ENCODE results near the gene MACF1.
"Not testable (repeated sequence)": the region's sequence is repeated elsewhere in the genome, so short reads cannot be mapped to it uniquely, and the experiment has no call there.

Gene MACF1

DNA sequence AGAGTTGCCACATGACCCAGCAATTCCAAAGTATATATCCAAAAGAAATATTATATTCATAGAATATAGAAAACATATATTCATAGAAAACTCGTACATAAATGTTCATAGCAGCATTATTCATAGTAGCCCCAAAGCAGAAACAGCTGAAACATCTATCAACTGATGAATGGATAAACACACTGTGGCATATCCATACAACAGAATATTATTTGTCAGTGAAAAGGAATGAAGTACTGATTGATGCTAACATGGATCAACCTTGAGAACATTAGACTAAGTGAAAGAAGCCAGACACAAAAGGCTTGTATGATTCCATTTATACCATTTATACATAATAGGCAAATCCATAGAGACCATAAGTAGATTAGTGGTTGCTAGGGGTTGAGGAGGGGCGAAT, 21.7 kb upstream of the MACF1 start:
- DNase-seq: no peak

DNA sequence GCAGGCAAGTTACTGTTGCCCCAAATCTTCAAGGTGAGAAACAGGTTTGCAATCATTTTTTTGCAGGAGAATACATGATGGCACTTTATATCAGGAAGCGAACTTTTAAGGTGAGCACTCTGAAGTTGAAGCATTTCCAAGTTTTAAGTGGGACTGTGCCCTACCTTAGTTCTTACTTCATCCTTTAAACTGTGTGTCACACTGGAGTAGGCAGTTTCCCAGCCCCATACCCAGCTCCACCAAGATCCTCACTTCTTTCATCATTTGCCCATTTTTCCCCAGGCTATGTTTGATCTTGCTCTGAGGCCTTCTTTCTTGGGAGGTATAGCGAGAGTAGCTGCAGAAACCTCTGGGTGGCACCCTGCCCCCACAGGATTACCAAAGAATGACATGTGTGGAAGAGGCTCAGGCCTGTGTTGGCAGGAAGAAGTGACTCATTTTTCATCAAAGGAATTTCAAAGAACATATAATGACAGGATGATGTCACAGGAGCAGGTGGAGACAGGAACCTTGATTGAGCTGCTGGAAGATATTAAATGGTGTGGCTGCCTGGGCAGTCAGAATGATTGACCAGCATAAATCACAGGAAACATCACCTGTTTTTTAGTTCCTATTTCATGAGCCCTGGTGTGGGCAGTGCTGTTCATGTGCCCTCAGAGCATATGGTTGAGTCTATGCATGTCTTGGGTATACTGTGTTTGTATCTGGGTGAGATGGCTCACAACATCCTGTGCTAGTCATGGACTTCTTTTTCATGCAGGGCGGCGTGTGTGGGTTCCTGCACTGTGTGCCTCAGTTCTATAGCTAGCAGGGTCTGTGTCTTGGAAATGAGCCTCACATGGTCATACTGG, 20.8 kb upstream of the MACF1 start:
- no peak for DNase-seq

- no peak for DNase-seq
Measured at GRCh38 chr1:39184354-39184818, 20.1 kb upstream of the MACF1 start.

DNA sequence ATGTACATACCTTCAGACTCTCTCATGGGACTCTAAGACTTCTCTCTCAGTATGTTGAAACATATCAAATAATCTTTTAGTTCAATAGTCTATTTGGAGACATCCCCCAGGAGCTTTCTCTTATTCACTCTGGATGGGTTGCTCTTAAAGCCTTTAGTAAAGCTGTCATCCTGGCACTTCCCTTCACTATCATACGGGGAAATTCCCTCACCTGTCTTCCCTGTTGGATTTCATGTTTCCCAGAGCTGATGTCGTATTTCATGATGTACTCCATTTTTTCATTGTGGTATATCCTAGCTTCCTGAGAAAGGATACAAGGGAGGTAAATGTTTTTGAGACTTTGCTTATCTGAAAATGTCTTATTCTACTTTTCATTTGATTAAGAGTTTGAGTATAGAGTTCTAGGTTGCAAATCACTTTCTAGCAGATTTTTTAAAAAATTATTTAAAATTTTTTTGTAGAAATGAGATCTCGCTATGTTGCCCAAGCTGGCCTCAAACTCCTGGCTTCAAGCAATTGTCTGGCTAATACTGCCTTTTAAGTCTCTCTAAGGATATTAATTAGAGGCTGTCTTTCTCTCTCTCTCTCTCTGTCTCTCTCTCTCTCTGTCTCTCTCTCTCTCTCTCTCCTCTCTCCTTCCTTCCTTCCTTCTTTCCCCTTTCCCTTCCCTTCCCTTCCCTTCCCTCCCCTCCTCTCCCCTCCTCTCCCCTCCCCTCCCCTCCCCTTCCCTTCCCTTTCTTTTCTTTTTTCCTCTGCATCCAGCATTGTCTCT, 17.0 kb upstream of the MACF1 start:
- DNase-seq: no peak

DNA sequence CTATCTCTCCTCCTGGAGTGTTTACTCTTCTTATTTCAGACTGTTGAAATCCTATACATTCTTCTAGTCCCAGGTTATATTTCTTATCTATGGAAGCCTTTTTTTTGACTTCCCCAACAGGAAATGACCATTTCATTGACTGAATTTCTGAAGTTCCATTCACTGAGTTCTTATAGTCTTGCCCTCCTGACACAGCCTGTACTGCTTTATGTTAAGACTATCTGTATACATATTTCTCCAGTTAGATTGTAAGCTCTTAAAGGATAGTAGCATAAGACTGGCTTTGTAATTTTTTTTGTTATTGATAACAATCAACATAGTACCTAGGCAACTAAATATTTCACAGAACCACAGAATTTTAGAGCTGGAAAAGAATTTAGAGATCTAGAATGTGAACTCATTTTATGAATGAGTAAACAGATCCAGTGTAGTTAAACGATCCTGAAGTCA, 14.9 kb upstream of the MACF1 start:
- no peak for DNase-seq

GRCh38 chr1:39190096-39190495, 14.4 kb upstream of the MACF1 start:
- DNase-seq: no peak

- no peak for DNase-seq
Measured at GRCh38 chr1:39194398-39195051, 10.0 kb upstream of the MACF1 start.

DNA sequence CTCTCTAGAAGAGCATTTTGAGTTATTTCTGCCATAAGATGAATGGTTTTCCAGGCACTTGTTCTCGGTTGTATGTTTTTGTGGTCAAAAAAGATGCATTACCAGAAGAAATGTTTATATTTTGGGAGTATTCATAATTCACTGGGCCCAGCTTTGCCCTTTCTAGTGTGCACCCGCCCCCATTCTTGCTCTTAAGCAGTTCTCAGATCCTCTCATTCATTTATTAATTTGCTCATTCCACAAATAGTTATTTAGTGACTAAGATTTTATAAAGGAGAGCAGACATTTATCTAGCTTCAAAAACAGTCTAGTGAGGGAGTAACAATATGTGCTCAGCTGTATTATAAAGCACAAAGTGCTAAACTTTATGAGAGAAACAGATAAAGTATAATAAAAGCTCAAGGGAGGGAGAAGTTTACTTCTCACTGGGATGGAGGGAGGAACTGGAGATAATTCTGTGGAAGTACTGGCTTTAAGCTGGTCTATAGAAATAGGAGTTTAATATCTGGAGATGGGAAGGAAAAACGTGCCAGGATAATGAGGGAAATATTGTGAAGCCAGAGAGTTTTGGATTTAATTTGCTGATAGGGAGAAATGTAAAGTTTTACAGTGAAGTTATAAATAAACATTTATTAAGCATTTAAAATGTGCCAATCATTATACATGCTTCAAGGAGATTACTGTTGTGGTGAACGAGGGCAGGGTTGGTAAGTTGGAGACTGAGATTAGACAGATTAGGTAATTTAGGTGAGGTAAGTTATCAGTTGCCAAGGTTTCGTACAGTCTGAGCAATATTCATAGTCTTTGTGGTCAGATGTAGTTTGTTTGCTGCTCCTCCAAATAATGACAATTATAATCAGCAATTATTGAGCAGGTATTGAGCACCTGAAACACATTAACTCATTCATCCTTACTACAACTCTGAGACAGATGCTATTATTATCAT, 9.1 kb upstream of the MACF1 start:
- no peak for DNase-seq

DNA sequence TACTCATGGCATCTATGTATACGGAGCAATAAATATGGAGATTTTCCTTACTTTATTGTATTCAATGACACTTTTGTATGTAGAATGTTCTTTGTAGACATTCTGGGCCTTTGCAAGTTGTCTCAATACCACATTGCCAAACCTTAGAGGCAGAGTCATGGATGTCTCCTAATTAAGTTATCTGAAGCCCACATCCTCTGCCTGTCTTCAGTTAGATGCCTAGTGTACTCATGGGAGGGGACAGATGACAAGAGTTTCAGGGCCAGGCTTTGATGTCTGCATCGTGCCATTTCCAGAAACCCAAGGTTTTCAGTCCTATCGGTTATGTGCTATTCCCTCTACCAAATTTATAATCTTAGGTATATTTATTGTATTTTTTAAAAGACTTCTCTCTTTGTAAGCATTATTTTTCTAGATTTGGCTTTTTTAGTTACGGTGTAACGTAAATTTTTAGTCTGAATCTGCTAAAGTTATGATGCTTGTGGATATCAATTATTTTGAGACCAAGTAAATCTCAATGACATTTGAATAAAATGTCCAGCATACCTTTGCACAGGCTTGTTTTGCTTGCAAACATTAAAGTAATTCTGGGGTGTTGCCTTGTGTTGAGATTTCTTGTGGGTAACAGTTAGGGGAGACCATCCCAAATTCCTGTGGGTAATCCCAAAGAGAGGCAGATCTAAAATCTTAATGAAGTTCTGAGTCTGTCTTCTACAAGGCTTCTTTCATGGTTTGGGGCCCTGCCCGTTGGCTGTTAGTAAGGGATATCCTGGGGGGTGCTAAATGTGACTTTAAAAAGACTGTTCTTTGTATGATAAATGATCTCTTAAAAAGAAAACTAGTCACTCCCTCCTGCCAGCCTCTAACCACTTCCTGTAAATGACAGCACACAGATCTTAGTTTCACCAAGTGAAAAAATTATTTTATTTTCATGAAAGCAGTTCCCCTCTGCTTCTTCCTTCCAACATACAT, 8.0 kb upstream of the MACF1 start:
- no peak for DNase-seq

DNA sequence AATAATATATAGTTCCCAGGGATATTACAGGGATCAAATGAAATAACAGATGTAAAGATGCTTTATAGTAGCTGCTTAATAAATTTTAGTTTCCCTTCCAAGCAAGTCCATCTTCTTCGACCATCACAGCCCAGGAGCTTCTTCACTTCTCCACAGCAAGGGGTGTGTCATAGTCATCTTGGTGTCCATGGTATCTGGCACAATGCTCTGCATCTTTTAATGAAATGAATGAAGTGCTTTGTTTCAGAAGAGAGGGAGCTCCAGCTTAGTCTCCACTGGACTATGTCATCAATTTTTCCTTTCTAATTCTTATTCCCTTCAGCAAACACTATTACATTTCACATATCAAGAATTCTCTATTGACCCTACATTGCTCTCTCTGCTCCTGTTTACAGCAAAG, 4.9 kb upstream of the MACF1 start:
- DNase-seq: no peak

- DNase-seq: no peak
Measured at GRCh38 chr1:39205102-39205780, 746 bp downstream of the MACF1 start.

DNA sequence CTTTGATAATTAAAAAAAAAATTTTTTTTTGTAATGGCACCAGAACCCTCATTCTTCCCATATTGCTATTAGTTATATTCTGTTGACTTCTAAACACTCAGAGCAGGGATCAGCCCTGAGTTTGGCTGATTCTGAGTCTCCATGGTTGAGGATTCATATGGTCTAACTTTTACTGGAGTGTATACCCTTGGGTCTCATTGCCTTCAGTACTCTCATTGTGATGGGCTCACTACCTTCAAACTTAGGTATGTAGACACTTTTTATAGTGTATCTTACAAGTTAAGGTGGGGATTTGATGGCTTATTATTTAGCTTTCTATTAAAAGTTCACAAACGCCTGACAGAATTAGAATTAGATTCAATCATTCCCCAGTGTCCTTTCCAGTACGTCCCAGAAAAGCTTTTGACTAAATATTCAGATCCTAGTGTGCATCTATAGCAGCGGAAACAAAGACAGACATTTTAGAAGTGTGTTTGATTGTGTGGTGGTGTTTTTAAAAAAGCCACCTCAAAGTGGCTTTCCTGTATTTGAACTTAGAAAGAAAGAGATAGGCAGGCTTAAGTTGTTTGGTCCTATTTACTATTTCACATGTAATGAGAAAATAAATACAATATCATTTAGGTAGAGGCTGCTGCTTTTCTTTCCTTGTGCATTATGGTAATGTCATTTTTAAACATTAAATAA, 1.4 kb downstream of the MACF1 start:
- DNase-seq: no peak

- DNase-seq: not testable (repeated sequence)
Measured at GRCh38 chr1:39208360-39208759, 3.9 kb downstream of the MACF1 start.

DNA sequence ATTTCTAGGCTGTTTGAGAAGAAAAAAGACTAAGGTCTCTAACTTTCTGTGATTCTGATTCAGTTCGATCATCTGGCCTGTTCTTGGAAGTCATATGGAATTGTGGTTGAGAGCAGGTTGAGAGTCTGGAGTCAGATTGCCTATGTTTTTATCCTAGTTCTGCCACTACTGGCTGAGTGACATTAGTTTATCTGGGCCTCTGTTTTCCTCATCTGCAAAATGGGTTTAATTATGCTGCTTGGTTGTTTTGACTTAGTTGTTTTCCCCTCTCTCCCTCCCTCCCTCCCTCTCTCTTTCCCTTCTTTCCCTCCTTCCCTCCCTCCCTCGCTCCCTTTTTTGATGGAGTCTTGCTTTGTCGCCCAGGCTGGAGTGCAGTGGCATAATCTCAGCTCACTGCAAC, 6.2 kb downstream of the MACF1 start:
- no peak for DNase-seq

- no peak for DNase-seq
Measured at GRCh38 chr1:39212499-39212898, 8.0 kb downstream of the MACF1 start.

- peak; percentile 9 for DNase-seq
Measured at GRCh38 chr1:39213511-39214002, 9.1 kb downstream of the MACF1 start.

GRCh38 chr1:39214021-39214713, 9.7 kb downstream of the MACF1 start:
- peak; percentile 71 for DNase-seq

- no peak for DNase-seq
Measured at GRCh38 chr1:39214714-39214997, 10.2 kb downstream of the MACF1 start.

Data from retina (tissue), 1 donor.